ENCODE results near the gene KRT26.

- TF ChIP-seq EP300 (IDR thresholded peaks at IDR 0.05), result no peak
- peak in 1 of 4 experiments; percentile 9 for TF ChIP-seq CTCF (IDR thresholded peaks at IDR 0.05)
- peak; percentile 58 for TF ChIP-seq POLR2AphosphoS5 (IDR thresholded peaks at IDR 0.05)
Observed at GRCh38 chr17:40818733-40819527, 46.9 kb upstream of the KRT26 start.
